Measurements from ENCODE around the gene LRP2.
"Not testable (repeated sequence)": the region's sequence is repeated elsewhere in the genome, so short reads cannot be mapped to it uniquely, and the experiment has no call there.

LRP2 gene

GRCh38 chr2:169330555-169331198, 31.7 kb downstream of the LRP2 start:
- Mint-ChIP-seq H3K4me3 (no peak overlapping the region), H3K9me3 (peaks cover 7% of the 10 kb centered on the region), H3K27me3 (ENCODE audit: low read depth) (peaks cover 9% of the 10 kb centered on the region), H3K4me1 (no peaks in the 10 kb centered on the region), H3K27ac (no peak overlapping the region), H3K36me3 (ENCODE audit: low read depth) (peaks cover 2% of the 10 kb centered on the region)
- no peak for TF ChIP-seq CTCF (IDR thresholded peaks at IDR 0.05; ENCODE audit: unreplicated experiment in 3 of 3)

GRCh38 chr2:169329688-169330554, 32.4 kb downstream of the LRP2 start:
- no peak for TF ChIP-seq CTCF (IDR thresholded peaks at IDR 0.05; ENCODE audit: unreplicated experiment in 3 of 3)
- H3K9me3 Mint-ChIP-seq = peaks cover 9% of the 10 kb centered on the region
- H3K36me3 Mint-ChIP-seq (ENCODE audit: low read depth) = peaks cover 5% of the 10 kb centered on the region

DNA sequence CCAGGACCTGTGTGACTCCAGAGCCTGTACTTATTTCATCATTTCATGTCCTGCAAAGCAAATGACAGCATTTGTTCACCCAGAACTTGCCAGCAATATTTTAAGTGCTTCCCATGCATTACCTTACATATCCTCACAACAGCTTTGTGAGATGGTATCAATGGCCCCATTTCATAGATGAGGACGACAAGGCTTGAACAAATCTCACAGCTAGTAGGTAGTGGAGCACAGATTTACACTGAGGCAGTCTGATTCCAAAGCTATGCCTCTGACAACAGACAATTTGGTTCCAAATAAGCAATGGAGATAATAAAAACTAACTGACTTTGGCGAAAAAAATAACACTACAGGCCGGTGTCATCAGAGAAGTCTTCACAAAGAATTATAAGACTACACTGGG, 33.5 kb downstream of the LRP2 start:
- peaks cover 9% of the 10 kb centered on the region for H3K27me3 Mint-ChIP-seq (ENCODE audit: low read depth)
- TF ChIP-seq CTCF (IDR thresholded peaks at IDR 0.05; ENCODE audit: unreplicated experiment in 3 of 3) = no peak
- peaks cover 9% of the 10 kb centered on the region for H3K9me3 Mint-ChIP-seq
- H3K4me1 Mint-ChIP-seq = no peaks in the 10 kb centered on the region
- no peak overlapping the region for H3K27ac Mint-ChIP-seq
- no peak overlapping the region for H3K4me3 Mint-ChIP-seq
- peaks cover 5% of the 10 kb centered on the region for H3K36me3 Mint-ChIP-seq (ENCODE audit: low read depth)

More at GRCh38 chr2:169329688-169330554, 32.4 kb downstream of the LRP2 start:
- H3K27ac Mint-ChIP-seq = no peak overlapping the region
- peaks cover 9% of the 10 kb centered on the region for H3K27me3 Mint-ChIP-seq (ENCODE audit: low read depth)
- H3K4me3 Mint-ChIP-seq = no peak overlapping the region
- H3K4me1 Mint-ChIP-seq = no peaks in the 10 kb centered on the region

GRCh38 chr2:169327837-169328236, 34.5 kb downstream of the LRP2 start:
- H3K4me3 Mint-ChIP-seq; H3K36me3 Mint-ChIP-seq (ENCODE audit: low read depth); H3K9me3 Mint-ChIP-seq; H3K27me3 Mint-ChIP-seq (ENCODE audit: low read depth); H3K27ac Mint-ChIP-seq; H3K4me1 Mint-ChIP-seq: not testable (repeated sequence)

- not testable (repeated sequence) for H3K27ac Mint-ChIP-seq; H3K9me3 Mint-ChIP-seq; H3K4me3 Mint-ChIP-seq; H3K4me1 Mint-ChIP-seq; H3K36me3 Mint-ChIP-seq (ENCODE audit: low read depth); H3K27me3 Mint-ChIP-seq (ENCODE audit: low read depth)
Measured at GRCh38 chr2:169325886-169326285, 36.4 kb downstream of the LRP2 start.

GRCh38 chr2:169324581-169325260, 37.6 kb downstream of the LRP2 start:
- Mint-ChIP-seq H3K36me3 (ENCODE audit: low read depth) (peaks cover 5% of the 10 kb centered on the region), H3K27me3 (ENCODE audit: low read depth) (no peaks in the 10 kb centered on the region), H3K27ac (no peak overlapping the region), H3K9me3 (peaks cover 9% of the 10 kb centered on the region), H3K4me1 (no peaks in the 10 kb centered on the region), H3K4me3 (no peak overlapping the region)
- TF ChIP-seq CTCF (IDR thresholded peaks at IDR 0.05; ENCODE audit: unreplicated experiment in 3 of 3) = no peak

All from nephron (organoid).